Natural killer cell (primary cell): Measurements from ENCODE around the gene RNASE11. TPM values are rescaled to one million over a fixed set of nuclear protein-coding genes. Genes with fewer than 3 reads are reported as not detected.

ENCODE experiments used
- ATAC-seq, 3 donors: fragments of 150-1000 bp in 2 of 3; fragments of 200-7000 bp in 1 of 3; cut with Tn5 transposase; 1 replicate in 1 of 3; 2 replicates in 2 of 3; pipeline ENCODE4 v1.10.0; 2021; ENCODE audit warnings: mild to moderate bottlenecking in 2 of 3, moderate library complexity in 2 of 3
- DNase-seq, 2 donors: peaks; one replicate each; pipeline versions ENCODE4 v3.0.0 to v3.0.0-alpha.2; 2013 to 2021; ENCODE audit warnings: mixed read lengths in 1 of 2
- H3K27ac ChIP-seq: one replicate; pipeline ENCODE4 v1.5.1; 2013; ENCODE audit warnings: mild to moderate bottlenecking, low read length
- H3K27me3 ChIP-seq: one replicate; pipeline ENCODE4 v1.6.1; 2013; ENCODE audit warnings: low read length; ENCODE audit not compliant: control insufficient read depth, insufficient read depth
- H3K36me3 ChIP-seq: one replicate; pipeline ENCODE4 v1.6.1; 2013; ENCODE audit warnings: low read length; ENCODE audit not compliant: control insufficient read depth, insufficient read depth
- H3K4me1 ChIP-seq: one replicate; pipeline ENCODE4 v1.6.1; 2013; ENCODE audit warnings: low read length; ENCODE audit not compliant: control insufficient read depth, insufficient read depth
- H3K4me3 ChIP-seq: one replicate; pipeline ENCODE4 v1.5.1; 2013; ENCODE audit warnings: low read length
- H3K9me3 ChIP-seq: one replicate; pipeline ENCODE4 v1.6.1; 2013; ENCODE audit warnings: low read length; ENCODE audit not compliant: control insufficient read depth, insufficient read depth
- H3K27ac Mint-ChIP-seq, 2 donors: one replicate each; pipeline ENCODE4 v1.8.0; 2022; ENCODE audit warnings: mild to moderate bottlenecking in 2 of 2, mixed read lengths in 2 of 2, moderate library complexity in 1 of 2
- H3K27me3 Mint-ChIP-seq, 2 donors: one replicate each; pipeline ENCODE4 v1.8.0; 2022; ENCODE audit warnings: low read depth in 2 of 2, mixed read lengths in 2 of 2
- H3K36me3 Mint-ChIP-seq: one replicate; pipeline ENCODE4 v1.8.0; 2022; ENCODE audit warnings: mixed read lengths
- H3K4me1 Mint-ChIP-seq, 2 donors: one replicate each; pipeline ENCODE4 v1.8.0; 2022; ENCODE audit warnings: mixed read lengths in 2 of 2
- H3K4me3 Mint-ChIP-seq: one replicate; pipeline ENCODE4 v1.8.0; 2022; ENCODE audit warnings: mild to moderate bottlenecking, moderate library complexity, mixed read lengths
- H3K9me3 Mint-ChIP-seq, 2 donors: one replicate each; pipeline ENCODE4 v1.8.0; 2022; ENCODE audit warnings: mixed read lengths in 2 of 2
- CTCF ChIP-seq: fragments of 200-600 bp; IDR thresholded peaks from one replicate; pipeline ENCODE4 v1.8.0; 2022; ENCODE audit warnings: antibody characterized with exemption
- WGBS: methylation state at CpG from one replicate; pipeline ENCODE4 v1.1.7; 2013; ENCODE audit warnings: missing lambda C conversion rate; ENCODE audit not compliant: insufficient coverage; 5-methylcytosine and 5-hydroxymethylcytosine counted together
- intact Hi-C: fragments of 100-400 bp; cut with micrococcal nuclease; formaldehyde crosslinking; loops from one replicate; pipeline ENCODE4 v1.14.2; 2022
- total RNA-seq, 4 donors: library from RNA; stranded (reverse); fragments of 120-200 nt in 1 of 4; gene quantifications; one replicate each; pipeline versions ENCODE4 v1.2.3 to v1.2.4, GENCODE V29; 2013 to 2022

The RNASE11 gene
- total RNA-seq, 3 donors from 2014 or later (not counting 1 experiment from before 2014, with no cell fraction given), result not detected

GRCh38 chr14:20606902-20607242 lies 19.1 kb upstream of the RNASE11 start:
- no peaks in the 10 kb centered on the region for H3K9me3 ChIP-seq
- H3K36me3 ChIP-seq, result no peaks in the 10 kb centered on the region
- DNase-seq, result no peak
- WGBS, result no CpG with 5 or more reads among the region's 2 CpGs
- no peak overlapping the region for H3K4me3 ChIP-seq
- no peak for ATAC-seq
- Mint-ChIP-seq H3K4me3 (no peak overlapping the region), H3K4me1 (no peaks in the 10 kb centered on the region), H3K9me3 (no peaks in the 10 kb centered on the region), H3K27ac (peak overlapping the region in 1 of 2 donors; percentile 10), H3K36me3 (no peaks in the 10 kb centered on the region), H3K27me3 (no peaks in the 10 kb centered on the region)
- intact Hi-C loops, result no loop called here
- no peak for TF ChIP-seq CTCF
- H3K4me1 ChIP-seq, result peaks cover 7% of the 10 kb centered on the region
- no peaks in the 10 kb centered on the region for H3K27me3 ChIP-seq
- H3K27ac ChIP-seq, result no peak overlapping the region

- Histone ChIP-seq H3K9me3 (no peaks in the 10 kb centered on the region), H3K27ac (no peak overlapping the region), H3K36me3 (no peaks in the 10 kb centered on the region), H3K4me1 (peaks cover 7% of the 10 kb centered on the region), H3K4me3 (no peak overlapping the region), H3K27me3 (no peaks in the 10 kb centered on the region)
- no peak for DNase-seq
- ATAC-seq, result no peak
- Mint-ChIP-seq H3K9me3 (no peaks in the 10 kb centered on the region), H3K27ac (no peak overlapping the region), H3K4me1 (no peaks in the 10 kb centered on the region), H3K27me3 (no peaks in the 10 kb centered on the region), H3K4me3 (no peak overlapping the region), H3K36me3 (no peaks in the 10 kb centered on the region)
- 67% methylated on average over 8 of the region's 8 CpGs for WGBS
- intact Hi-C loops, result no loop called here
- TF ChIP-seq CTCF, result no peak
These were observed 18.5 kb upstream of the RNASE11 start for GRCh38 chr14:20606190-20606901.

GRCh38 chr14:20603813-20604690 lies 16.3 kb upstream of the RNASE11 start:
- Histone ChIP-seq H3K9me3 (no peaks in the 10 kb centered on the region), H3K4me1 (no peaks in the 10 kb centered on the region), H3K27me3 (no peaks in the 10 kb centered on the region), H3K27ac (no peak overlapping the region), H3K36me3 (no peaks in the 10 kb centered on the region), H3K4me3 (no peak overlapping the region)
- no peak for TF ChIP-seq CTCF
- WGBS, result 90% methylated on average over 13 of the region's 13 CpGs
- intact Hi-C loops, result no loop called here
- Mint-ChIP-seq H3K4me1 (no peaks in the 10 kb centered on the region), H3K36me3 (no peaks in the 10 kb centered on the region), H3K27me3 (no peaks in the 10 kb centered on the region), H3K4me3 (no peak overlapping the region), H3K27ac (no peak overlapping the region), H3K9me3 (no peaks in the 10 kb centered on the region)
- DNase-seq, result no peak
- no peak for ATAC-seq
